Myocyte (in vitro differentiated cells): ENCODE data around the gene PRDM2. TPM values are rescaled to one million over a fixed set of nuclear protein-coding genes. Genes with fewer than 3 reads are reported as not detected.

ENCODE experiments used
- DNase-seq: peaks from one replicate; pipeline ENCODE4 v3.0.0-alpha.2; 2012; ENCODE audit warnings: low read depth
- total RNA-seq: library from RNA; depleted of rRNA; stranded (reverse); fragments of >200 nt; gene quantifications from 2 replicates; pipeline ENCODE4 v1.2.3, GENCODE V29; 2014

PRDM2 gene
- total RNA-seq, 1 donor from 2014 or later, result 18.6 TPM

DNA sequence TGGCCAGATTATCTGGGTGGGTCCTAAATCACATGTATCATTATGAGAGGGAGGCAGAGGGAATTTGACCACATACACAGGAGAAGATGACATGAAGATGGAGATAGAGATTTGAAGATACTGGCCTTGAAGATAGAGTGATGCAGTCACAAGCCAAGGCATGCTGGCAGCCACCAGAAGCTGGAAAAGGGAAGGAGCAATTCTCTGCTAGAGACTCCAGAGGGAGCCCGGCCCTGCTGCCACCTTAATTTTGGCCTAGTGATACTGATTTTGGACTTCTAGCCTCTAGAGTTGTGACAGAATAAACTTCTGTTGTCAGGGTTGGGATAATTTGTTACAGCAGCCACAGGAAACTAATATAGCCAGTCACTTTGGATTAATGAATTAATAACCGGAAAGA, 2.2 kb upstream of the PRDM2 start:
- DNase-seq, result no peak

DNA sequence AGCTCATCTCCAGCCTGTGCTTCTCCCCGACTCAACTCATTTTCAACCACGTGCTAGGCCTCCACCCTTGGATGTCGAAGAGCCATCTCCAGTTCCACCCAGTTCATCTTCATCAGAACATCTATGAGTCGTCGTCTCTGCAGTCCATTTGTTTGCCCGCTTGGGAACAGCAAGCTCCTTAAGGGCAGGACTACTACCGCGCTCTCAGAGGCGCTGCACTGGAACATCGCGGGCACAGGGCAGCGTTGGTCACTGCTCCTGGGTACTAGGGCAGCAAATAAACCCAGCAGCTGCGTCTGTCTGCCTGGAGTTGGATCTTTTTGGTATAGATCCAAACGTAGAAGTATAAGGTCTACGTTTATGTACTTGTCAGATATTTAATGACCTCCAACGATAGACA, 478 bp upstream of the PRDM2 start:
- DNase-seq, result peak; percentile 26

DNA sequence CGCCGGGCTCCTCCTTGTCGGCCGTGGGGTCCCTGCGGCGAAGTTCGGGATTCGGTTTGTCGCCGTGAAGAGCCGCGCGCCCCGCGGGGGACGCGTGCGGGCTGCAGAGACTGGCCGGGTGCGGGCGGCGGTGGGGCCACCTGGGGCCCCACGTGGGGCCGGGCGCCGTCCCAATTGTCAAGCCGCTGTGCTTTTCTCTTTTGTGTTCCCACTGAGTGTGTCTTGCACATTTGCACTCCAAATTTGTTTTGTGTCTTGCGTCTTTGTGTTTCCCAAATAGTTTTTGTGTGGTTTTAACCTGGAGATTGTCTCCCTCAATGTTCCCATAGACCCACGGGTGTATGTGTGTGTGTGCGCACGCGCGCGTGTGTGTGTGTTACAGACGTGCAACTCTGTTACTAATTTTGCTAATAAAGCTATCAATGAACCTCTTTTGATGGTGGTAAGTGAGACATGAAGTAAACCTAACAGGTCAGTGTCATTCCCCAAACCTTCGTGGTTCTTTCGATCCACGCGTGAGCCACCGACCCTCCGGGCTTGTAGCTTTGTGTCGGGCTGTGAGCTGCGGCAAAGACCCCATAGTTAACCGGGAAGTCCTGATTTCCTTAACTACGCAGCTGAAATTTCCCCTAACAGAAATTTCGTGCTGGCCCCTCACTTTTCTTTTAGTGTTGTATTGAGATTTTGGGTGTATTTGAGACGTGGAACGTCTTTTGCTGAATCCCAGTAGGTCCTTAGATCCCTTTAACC, 708 bp downstream of the PRDM2 start:
- peak; percentile 33 for DNase-seq

DNA sequence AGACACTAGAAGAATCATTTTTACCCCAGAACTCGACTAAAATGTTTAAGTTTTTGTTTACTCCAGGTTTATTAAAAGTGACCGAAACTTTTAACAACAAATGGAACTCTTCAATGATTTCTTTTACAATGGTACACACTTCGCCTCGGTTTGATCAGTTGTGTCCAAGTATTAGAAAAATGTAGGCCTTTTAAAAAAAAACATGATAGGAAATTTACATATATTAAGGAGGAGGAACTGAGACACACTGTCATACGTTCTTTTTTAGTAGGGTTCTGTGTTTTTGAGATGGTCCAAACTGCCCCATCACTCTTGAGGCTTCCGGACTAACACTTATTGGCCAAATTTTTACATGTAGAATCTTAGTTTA, 1.3 kb downstream of the PRDM2 start:
- DNase-seq, result no peak

DNA sequence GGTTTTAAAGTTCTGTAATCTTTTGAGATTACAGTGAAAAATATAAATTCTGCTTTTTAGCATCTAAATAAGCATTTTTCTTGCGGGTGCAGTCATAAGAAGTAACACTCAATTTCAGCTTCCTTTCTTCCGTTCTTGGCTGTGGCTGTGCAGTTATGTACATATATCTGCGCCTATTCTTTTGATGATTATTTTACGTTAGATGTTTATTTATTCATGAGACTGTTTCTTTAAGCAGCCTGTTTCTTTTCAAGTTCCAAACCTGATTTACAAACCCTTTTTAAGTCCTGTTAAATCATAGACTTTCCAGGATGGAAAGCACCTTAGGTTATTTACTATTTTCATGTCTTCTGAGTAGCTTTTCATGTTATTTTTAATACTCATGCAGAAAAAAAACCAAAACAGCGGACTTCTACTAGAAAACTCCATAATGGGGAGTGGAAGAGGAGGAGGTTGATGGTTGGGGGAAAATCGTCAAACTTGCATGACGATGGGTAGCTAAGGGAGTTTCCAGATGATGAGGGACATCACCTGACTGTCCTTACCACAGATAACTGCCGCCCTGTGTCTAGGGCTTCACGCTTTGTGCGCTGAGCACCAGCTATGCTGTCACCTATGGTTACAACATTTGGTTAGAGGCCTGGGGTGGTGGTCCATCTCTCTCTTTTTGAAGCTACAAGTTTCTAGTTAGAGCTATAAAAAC, 2.6 kb downstream of the PRDM2 start:
- no peak for DNase-seq

DNA sequence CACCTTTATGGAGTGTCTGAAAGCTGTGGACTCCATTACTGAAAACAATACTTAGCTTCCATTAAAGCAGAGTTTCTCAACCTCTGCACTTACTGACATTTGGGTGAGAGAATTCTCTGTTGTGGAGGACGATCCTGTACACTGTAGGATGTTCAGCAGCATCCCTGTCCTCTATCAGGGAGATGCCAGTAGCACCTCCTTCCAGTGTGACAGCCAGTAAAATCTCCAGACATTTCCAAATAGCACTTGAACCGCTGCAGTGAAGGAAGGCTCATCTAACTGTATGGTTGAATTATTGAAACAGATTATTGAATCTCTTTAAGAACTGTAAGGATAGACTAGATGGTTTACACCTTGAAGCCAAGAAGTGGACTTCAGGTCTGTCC, 3.1 kb downstream of the PRDM2 start:
- DNase-seq, result no peak

DNA sequence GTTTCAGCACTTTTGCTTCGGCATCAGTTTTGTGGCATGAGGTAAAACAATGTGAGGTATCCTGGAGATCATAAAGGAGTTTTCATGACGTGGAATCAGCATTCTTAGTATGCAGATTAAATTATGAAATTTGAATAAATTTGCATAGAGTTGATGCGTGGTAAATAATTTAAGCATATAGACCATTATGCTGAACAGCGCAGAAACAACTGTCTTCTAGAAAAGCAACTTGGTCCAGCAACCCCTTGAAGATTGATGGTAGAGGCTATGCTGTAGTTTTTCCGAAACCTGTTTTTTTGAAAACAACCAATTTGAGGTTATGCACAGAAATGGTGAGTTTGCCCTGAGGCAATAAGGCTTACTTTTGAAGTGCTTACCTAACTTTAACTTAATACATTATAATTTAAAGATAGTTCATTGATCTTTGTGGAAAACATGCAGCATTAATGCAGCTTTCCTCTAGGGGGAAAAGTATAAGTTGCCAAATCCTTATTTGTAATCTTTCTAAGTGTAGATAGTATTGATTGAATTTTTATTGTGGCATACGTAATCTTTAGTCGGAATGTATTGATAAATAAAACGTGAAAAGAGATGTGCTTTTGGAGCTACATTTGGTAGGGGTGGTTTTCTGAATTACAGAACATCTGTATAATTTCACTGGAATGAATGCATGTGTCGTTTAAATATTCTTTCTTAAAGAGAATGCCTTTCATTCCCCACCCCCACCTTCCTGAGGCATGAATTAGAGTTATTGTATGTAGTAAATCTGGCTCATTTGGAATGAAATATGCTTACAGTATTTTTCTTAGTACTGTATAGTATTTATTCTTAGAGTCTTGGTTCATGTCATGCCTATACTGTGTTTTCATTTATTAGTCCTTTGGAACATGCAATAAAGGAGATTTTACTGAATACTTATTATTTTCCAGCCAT, 3.8 kb downstream of the PRDM2 start:
- no peak for DNase-seq

DNA sequence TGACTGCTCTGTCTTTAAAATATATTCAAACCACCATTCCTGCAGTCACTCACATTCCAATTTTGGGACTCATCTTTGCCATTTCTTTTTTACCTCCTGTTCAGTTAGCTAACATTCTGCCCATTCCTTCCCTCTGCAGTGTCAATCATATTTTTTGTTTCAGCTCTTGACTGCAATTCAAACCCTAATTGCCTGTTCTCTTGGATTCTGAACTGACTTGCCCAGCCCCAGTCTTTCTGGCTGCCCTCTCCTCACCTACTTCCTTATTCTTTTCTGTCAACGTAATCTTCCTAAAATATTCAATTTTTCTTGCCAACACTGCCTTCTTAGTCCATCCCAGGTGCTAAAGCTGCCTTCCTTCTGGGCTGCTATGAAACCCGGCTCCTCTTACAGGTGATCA, 6.1 kb downstream of the PRDM2 start:
- no peak for DNase-seq

DNA sequence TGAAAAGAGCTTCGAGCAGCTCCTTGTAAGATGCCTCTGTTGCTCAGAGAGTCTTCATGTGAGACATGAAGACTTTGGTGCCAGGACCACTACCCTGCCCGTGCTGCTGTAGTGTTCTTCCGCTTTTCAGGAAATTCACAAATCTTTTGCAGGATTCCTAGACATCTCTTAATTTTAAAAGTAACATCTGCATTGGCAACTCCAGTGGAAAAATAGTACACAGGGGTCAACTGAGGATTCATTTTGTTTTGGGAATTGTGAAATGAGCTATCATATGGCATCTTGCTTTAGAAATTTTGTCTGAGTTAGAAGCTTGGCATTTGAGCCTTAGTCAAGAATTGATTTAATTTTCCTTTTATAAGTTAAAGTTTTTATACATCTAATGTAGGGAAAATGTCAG, 7.2 kb downstream of the PRDM2 start:
- peak; percentile 23 for DNase-seq

DNA sequence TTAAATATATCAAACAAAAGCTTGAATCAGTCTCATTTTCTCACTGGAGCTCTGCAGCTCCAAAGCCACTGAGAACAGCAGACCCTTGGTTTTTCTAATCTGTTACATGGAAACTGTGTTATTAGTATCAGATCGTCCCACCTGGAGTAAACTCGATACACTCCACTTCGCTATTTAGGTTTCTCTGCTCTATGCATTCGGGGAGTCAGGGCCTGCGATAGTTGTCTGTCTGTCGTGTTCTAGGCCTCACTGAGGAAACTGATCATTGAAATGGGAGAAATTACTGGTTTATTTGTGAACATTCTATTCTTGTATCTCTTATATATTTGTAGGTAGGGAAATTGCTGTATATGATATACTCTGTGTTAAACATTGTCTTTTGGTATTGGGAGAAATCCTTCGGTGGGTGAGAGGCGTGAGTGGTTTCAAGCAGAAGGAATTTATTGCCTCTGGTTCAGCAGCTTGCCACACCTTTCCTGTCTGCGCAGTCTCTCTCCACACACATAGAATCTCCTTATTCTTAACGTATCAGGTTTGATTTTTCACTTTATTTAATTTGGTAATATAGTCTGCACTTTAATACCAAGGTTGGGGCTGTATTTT, 8.5 kb downstream of the PRDM2 start:
- DNase-seq, result no peak

DNA sequence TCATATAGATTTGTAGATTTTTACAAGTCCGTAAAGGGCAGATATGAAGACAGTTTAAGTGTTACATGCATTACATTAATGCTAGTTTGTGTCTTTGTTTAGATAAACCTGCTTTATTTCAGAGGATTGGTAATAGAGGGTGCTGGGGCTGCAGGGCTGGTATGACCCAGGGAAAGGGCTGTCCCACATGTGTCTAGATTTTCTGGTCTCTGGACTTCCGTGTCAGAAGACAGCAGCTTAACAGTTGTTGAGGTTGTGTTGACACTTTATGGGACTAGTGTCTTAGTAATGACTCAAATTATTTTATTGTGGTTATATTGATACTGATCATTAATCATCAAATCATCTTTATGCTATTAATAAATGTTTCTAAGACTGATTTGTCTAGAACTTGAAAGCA, 10.1 kb downstream of the PRDM2 start:
- DNase-seq, result no peak

DNA sequence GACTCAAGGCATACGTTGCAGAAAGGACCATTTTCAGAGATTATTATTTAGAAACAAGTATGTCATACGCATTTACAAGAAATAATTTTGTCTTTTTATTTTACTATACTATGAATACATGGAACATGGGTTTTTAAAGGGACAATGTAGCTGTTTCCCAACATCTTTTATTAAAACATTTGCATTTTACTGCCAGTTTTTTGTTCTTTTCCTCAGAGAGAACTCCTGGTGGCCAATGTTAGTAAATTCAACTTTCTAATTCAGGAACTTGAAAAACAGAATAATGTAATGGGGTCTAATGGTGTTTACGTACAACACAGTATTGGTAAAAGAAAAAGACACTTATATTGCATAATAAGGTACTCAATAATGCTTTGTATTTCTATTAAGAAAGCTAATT, 14.9 kb downstream of the PRDM2 start:
- DNase-seq, result no peak

DNA sequence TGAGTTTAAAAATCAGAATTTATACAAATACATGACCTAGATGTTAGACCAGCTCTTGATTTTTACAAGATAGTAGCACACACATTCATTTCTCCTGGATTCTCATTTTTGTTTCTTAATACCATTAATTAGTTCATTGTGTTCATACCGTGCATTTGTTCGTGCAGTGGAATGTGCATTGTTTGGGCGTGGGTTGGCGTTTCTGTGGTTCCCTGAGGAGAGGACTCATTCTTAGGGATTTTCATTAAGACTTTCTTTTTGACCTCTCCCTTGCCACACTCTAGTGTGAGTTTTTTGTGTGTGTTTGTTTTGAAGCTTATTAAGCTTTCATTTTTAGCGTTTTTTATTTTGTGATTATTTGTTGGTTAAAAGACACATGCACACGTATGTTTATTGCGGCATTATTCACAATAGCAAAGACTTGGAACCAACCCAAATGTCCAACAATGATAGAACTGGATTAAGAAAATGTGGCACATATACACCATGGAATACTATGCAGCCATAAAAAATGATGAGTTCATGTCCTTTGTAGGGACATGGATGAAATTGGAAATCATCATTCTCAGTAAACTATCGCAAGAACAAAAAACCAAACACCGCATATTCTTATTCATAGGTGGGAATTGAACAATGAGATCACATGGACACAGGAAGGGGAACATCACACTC, 15.8 kb downstream of the PRDM2 start:
- DNase-seq, result peak; percentile 61

DNA sequence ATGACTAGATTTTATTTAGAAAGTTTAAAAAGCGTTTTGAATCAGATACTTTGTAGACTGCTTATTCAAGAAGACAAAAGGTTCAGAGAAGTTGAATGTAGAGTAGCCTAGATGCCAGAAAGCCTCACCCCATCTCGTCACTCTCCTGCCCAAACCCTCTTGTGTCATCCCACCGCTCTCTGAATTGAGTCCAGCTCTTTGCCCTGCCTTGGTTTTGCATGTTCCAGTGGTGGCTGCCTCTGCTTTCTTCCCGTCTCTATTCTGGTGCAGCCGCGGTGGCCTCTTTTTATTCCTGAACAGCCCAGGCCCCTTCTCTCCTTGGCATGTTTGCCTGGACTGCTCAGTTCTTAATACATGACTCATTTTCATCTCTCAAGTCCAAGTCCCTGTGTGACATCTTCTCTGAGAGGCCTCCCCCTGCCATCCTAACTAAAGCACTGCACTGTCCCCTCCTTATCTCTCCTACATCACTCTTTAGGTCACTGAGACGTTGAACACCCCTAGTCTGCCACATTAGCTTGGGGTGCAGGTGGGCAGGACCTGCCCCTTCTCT, 22.9 kb downstream of the PRDM2 start:
- no peak for DNase-seq

DNA sequence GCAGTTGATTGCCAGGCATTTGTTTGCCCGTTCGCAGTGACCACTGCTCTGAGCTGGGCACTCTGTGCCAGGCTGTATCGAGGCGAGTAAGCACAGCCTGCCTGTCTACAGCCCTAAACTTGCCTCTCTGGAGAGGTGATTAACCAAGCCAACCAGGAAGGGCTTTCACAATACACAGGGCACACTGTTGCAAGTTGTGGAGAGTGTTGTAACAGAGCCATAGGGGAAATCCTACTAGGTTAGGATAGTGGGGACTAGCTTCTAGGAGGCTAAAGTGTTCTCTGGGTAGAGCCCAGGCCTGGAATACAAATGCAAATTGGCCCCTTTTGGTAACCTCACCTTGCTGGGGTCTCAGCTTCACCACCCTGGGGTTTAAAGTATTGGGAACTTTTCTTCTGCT, 23.8 kb downstream of the PRDM2 start:
- no peak for DNase-seq

DNA sequence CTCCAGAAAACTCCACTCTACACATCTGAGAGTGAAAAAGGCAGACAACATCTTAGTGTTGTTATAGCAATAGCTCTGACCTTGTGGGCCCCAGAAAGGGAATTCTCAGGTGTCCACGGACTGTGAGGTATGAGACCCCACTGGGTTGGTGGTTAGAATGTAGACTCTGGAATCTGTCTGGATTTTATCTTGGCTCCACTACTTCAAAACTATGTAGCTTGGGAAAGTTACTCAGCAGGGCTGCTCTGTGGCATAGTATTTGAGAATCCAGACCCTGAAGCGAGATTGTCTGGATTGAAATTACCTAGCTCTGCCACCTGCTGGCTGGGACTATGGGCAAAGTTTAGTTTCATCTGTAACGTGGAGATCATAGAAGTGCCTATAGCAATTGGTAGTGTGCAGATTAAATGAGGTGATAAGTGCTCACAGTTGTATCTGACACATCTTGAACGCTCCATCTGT, 25.8 kb downstream of the PRDM2 start:
- DNase-seq, result peak; percentile 22

DNA sequence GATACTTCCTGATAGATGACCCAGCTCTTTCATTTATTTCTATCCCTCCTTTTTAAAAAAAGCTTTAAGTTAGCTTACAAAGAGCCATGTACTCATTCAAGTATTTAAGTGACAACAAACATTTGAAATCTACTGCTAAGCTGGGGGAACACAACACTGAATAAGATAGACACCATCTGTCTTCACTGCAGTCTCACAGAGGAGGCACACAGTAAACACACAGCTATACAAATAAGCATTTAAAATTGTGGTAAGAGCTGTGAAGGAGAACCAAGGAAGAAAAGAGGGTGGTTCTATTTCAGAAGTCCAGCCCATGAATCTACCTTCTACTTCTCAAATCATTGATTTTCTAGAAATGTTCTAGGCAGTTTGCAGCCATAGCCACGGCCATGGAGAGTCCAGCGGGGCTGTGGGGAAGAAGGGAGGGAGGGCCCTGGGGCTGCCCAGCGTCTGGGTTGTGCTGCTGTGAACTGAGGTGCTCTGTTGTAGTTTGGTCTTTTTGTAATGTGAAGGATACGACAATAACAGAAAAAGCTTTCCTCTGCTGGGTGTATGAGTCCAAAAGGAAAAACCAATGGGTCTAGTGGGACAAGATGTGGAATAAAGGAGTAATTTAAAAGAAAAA, 28.2 kb downstream of the PRDM2 start:
- no peak for DNase-seq

DNA sequence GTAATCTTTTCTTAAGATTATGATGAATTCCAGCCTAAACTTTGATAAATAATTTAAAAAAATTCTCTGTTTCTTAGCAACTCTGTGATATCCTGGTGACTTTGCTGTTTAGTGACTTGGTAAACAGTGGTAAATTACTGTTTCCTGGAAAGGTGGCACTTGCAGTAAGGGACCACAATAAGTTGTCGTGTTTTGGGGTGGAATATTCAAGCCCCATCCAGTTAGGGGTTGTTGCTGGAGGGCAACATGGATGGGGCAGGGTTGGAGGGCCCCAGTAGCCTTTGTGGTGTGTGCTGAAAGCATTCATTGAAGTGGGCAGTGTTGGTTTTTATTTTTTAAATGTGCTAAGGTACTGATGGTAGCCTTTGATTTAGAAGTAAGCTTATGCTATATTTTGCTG, 30.3 kb downstream of the PRDM2 start:
- DNase-seq, result no peak

DNA sequence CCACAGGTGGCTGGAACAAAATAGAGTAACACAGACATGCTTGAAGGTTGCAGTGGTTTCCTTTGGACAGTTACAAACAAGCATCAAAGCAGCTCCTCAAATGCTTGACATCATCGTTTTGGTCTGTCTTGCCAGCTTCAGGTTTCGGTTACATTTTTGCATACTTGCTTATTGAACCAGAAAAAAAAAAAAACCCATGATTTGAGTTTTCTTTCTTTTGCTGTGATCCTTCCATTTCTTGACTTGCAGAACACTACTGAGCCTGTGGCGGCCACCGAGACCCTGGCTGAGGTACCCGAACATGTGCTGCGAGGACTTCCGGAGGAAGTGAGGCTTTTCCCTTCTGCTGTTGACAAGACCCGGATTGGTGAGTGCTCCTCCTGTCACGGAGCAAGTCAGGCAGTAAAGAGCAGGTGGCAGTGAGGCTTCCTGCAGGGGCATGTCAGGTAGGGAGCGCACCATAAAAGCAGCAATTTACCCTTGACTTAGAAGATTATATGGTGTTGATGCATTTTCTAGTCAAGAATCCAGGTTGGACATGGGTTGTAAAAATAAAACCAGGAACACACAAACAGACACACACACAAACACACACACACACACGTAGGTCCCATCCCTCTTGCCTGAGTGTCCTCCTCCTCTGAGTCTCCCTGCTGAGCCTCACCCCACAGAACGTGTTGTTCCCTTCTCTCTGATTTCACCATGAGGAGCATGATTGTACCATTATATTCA, 30.9 kb downstream of the PRDM2 start:
- DNase-seq, result no peak
